ENCODE results near the gene B3GALT5. TPM values are rescaled to one million over a fixed set of nuclear protein-coding genes. Genes with fewer than 3 reads are reported as not detected.

B3GALT5 gene
- polyA plus RNA-seq, 2 of the 4 experiments (the other 2 are of a cell fraction), result 0.39 to 0.52 TPM

DNA sequence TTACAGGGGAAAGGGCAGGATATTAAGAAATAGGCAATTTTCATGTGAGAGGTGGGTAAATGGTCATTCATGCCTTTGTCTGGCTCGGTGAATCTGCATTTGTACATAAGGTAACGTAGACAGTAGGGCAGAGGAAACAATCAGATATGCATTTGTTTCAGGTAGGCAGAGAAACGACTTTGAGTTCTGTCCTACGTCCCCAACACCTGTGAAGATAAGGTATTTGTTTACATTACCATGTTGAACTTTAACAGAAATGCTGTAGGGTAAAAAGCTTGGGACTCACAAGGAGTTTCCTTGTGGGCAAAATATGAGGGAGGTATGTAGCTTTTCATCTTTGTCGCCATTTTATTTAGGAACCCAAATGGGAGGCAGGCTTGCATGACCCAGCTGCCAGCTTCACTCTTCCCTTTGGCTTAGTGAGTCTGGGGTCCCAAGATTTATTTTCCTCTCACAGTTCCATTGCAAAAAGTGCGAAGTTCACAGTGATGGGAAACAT, 31.4 kb downstream of the B3GALT5 start:
- H3K27ac ChIP-seq, result no peak overlapping the region
- ATAC-seq (no peak), FAIRE-seq (no peak), DNase-seq (ENCODE audit: low read depth in 1 of 2, low spot score in 1 of 2) (no peak)
- CTCF ChIA-PET, result interaction anchor here (1.3 kb wide), 1 partner anchor 10 kb away, joined by 3 read pairs; no protein-coding TSS in a partner anchor
- no peak overlapping the region for H3K4me2 ChIP-seq
- H3K4me1 ChIP-seq, result peaks cover 15% of the 10 kb centered on the region; the same call in 2 of the 3 replicates
- H3K4me3 ChIP-seq, result no peak overlapping the region
- no peak for TF ChIP-seq ATOH8 (CRISPR knock-in tag; IDR thresholded peaks at IDR 0.05; ENCODE audit: low read depth)
- no peak for TF ChIP-seq ZSCAN20 (CRISPR knock-in tag; IDR thresholded peaks at IDR 0.05)
- TF ChIP-seq ZNF302 (CRISPR knock-in tag; IDR thresholded peaks at IDR 0.05), result no peak
- TF ChIP-seq NPAS2 (CRISPR knock-in tag; IDR thresholded peaks at IDR 0.05; ENCODE audit: borderline replicate concordance), result no peak
- no peak for TF ChIP-seq HOXB5 (CRISPR knock-in tag; IDR thresholded peaks at IDR 0.05)
- TF ChIP-seq NR3C1 (IDR thresholded peaks at IDR 0.05), result no peak
- TF ChIP-seq EP300 (IDR thresholded peaks at IDR 0.05), result no peak
- TF ChIP-seq ZC3H11A (IDR thresholded peaks at IDR 0.05), result no peak
- TF ChIP-seq MAFK (IDR thresholded peaks at IDR 0.05; ENCODE audit: partially characterized antibody), result no peak
- TF ChIP-seq, protein P1, sequence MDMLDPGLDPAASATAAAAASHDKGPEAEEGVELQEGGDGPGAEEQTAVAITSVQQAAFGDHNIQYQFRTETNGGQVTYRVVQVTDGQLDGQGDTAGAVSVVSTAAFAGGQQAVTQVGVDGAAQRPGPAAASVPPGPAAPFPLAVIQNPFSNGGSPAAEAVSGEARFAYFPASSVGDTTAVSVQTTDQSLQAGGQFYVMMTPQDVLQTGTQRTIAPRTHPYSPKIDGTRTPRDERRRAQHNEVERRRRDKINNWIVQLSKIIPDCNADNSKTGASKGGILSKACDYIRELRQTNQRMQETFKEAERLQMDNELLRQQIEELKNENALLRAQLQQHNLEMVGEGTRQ (IDR thresholded peaks at IDR 0.05), result no peak
- no peak for TF ChIP-seq EHF (CRISPR knock-in tag; IDR thresholded peaks at IDR 0.05)
- no peak for TF ChIP-seq JUNB (IDR thresholded peaks at IDR 0.05)
- TF ChIP-seq POLR2A (IDR thresholded peaks at IDR 0.05; ENCODE audit: low read length), result no peak
- no peak for TF ChIP-seq SREBF2 (IDR thresholded peaks at IDR 0.05)
- no peak for TF ChIP-seq RFX5 (IDR thresholded peaks at IDR 0.05)
- TF ChIP-seq MAZ (IDR thresholded peaks at IDR 0.05; ENCODE audit: borderline replicate concordance, low read depth, low read length), result no peak
- TF ChIP-seq HEYL (CRISPR knock-in tag; IDR thresholded peaks at IDR 0.05), result no peak
- no peak for TF ChIP-seq KDM1A (IDR thresholded peaks at IDR 0.05; ENCODE audit: low read depth)
- TF ChIP-seq CBX8 (IDR thresholded peaks at IDR 0.05), result no peak
- POLR2A ChIA-PET, result no interaction called here
- WGBS (ENCODE audit: missing lambda C conversion rate), result 50% methylated on average over 6 of the region's 6 CpGs
- H3K9me3 ChIP-seq, result no peaks in the 10 kb centered on the region

DNA sequence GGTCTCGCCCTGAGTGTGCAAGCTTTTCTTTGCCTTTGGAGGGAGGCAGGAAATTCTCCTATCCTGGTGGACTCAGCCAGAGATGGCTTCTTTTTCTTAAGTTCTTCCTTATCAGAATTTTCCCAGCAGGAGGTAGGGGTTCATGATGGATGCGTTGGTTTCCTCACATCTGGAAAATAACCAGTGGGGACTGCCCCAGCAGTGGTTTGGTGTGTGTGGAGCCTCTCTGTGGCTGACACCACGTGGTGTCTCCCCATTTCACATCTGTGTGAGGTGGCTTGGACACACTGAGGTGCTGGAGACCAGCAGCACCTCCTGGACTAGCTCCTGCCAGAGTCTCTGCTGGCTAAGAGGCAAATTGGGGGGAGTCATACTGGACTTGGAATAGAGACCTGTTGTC, 32.6 kb downstream of the B3GALT5 start:
- TF ChIP-seq PHF8 (IDR thresholded peaks at IDR 0.05; ENCODE audit: borderline replicate concordance, low read depth) (no peak), NPAS2 (CRISPR knock-in tag; IDR thresholded peaks at IDR 0.05; ENCODE audit: borderline replicate concordance) (no peak)
- FAIRE-seq (no peak), DNase-seq (ENCODE audit: low read depth in 1 of 2, low spot score in 1 of 2) (no peak), ATAC-seq (no peak)
- H3K4me1 ChIP-seq, result peaks cover 15% of the 10 kb centered on the region; the same call in 2 of the 3 replicates
- 59% methylated on average over 3 of the region's 3 CpGs for WGBS (ENCODE audit: missing lambda C conversion rate)
- H3K9me3 ChIP-seq, result no peaks in the 10 kb centered on the region
- ChIA-PET CTCF (no interaction called here), POLR2A (no interaction called here)
- H3K4me2 ChIP-seq, result no peak overlapping the region
- no peak overlapping the region for H3K27ac ChIP-seq
- no peak overlapping the region for H3K4me3 ChIP-seq

DNA sequence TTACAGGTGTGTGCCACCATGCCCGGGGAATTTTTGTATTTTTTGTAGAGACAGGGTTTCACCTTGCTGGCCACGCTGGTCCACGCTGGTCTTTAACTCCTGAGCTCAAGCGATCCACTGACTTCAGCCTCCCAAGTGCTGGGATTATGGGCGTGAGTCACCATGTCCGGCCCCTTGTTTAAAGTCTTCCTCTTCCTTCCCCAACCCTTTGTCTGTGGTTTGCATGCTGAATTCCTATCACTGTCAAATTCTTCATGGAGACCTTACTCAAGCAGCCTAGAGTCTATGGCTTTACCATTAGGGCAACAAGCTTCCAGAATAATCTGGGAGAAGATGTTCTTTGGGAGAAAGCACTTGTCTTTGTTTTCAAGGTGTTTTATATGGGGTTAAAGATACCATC, 34.7 kb downstream of the B3GALT5 start:
- Histone ChIP-seq H3K4me3 (no peak overlapping the region), H3K9me3 (no peaks in the 10 kb centered on the region), H3K27ac (no peak overlapping the region), H3K4me2 (no peak overlapping the region), H3K4me1 (peaks cover 6% of the 10 kb centered on the region; the same call in 2 of the 3 replicates)
- WGBS (ENCODE audit: missing lambda C conversion rate), result 59% methylated on average over 5 of the region's 6 CpGs
- ChIA-PET CTCF (no interaction called here), POLR2A (no interaction called here)
- ATAC-seq, result no peak
- TF ChIP-seq MAFK (IDR thresholded peaks at IDR 0.05; ENCODE audit: partially characterized antibody) (no peak), CBX2 (IDR thresholded peaks at IDR 0.05; ENCODE audit: borderline replicate concordance, low read depth) (no peak), EHF (CRISPR knock-in tag; IDR thresholded peaks at IDR 0.05) (no peak), RNF2 (IDR thresholded peaks at IDR 0.05; ENCODE audit: borderline replicate concordance, low read depth) (no peak), SREBF2 (IDR thresholded peaks at IDR 0.05) (no peak), ZSCAN20 (CRISPR knock-in tag; IDR thresholded peaks at IDR 0.05) (no peak), HES2 (IDR thresholded peaks at IDR 0.05) (no peak)
- DNase-seq (ENCODE audit: low read depth in 1 of 2, low spot score in 1 of 2), result no peak
- no peak for FAIRE-seq
